Sigmoid colon (tissue), 7 donors: ENCODE data around the gene RNF169. TPM values are rescaled to one million over a fixed set of nuclear protein-coding genes. Genes with fewer than 3 reads are reported as not detected.

Source experiments
- DNase-seq: peaks from one replicate; pipeline ENCODE4 v3.0.0-alpha.2; 2019
- H3K27ac ChIP-seq, 4 donors: fragments of 200-600 bp; sonication (generic); one replicate each; pipeline ENCODE4 v1.5.1; 2016 to 2019; ENCODE audit warnings: mild to moderate bottlenecking in 1 of 4
- H3K27me3 ChIP-seq, 3 donors: fragments of 200-600 bp; sonication (generic); one replicate each; pipeline ENCODE4 v1.5.1; 2019; ENCODE audit warnings: mild to moderate bottlenecking in 1 of 3
- H3K36me3 ChIP-seq, 4 donors: fragments of 200-600 bp; sonication (generic); one replicate each; pipeline ENCODE4 v1.5.1; 2016 to 2019
- H3K4me1 ChIP-seq, 4 donors: fragments of 200-600 bp; sonication (generic); one replicate each; pipeline ENCODE4 v1.5.1; 2017 to 2019
- H3K4me3 ChIP-seq, 4 donors: fragments of 200-600 bp; sonication (generic); one replicate each; pipeline ENCODE4 v1.5.1; 2017 to 2019; ENCODE audit warnings: mild to moderate bottlenecking in 2 of 4, moderate library complexity in 1 of 4
- H3K9me3 ChIP-seq, 4 donors: fragments of 200-600 bp in 3 of 4; sonication (generic) in 3 of 4; one replicate each; pipeline versions ENCODE4 v1.5.1 to v1.6.1; 2013 to 2019
- CTCF ChIP-seq, 4 experiments: fragments of 450-650 bp in 3 of 4; fragments of 200-600 bp in 1 of 4; IDR thresholded peaks; one replicate each; pipeline ENCODE4 v1.5.1; 2016 to 2019; ENCODE audit warnings: antibody characterized with exemption in 4 of 4, mild to moderate bottlenecking in 3 of 4, moderate library complexity in 2 of 4
- EP300 ChIP-seq, 4 donors: sonication (generic); formaldehyde crosslinking; IDR thresholded peaks; one replicate each; pipeline ENCODE4 v1.6.1; 2017; ENCODE audit warnings: antibody characterized with exemption in 4 of 4
- POLR2A ChIP-seq, 2 donors: fragments of 450-650 bp; IDR thresholded peaks; one replicate each; pipeline ENCODE4 v1.6.1; 2016; ENCODE audit warnings: antibody characterized with exemption in 2 of 2, mild to moderate bottlenecking in 2 of 2, moderate library complexity in 2 of 2
- POLR2AphosphoS5 ChIP-seq, 4 donors: sonication (generic); formaldehyde crosslinking; IDR thresholded peaks; one replicate each; pipeline ENCODE4 v1.6.1; 2017; ENCODE audit warnings: antibody characterized with exemption in 4 of 4
- WGBS, 2 donors: extraction: QIAGEN DNeasy Blood & Tissue Kit; methylation state at CpG; one replicate each; pipeline ENCODE4 v1.1.7; 2013; 5-methylcytosine and 5-hydroxymethylcytosine counted together
- intact Hi-C: fragments of 100-400 bp; cut with DNase I; formaldehyde crosslinking; loops from one replicate; pipeline ENCODE4 v1.15.1; 2023
- polyA plus RNA-seq, 3 donors: library from polyadenylated mRNA; stranded (reverse); fragments of 200-250 nt; gene quantifications; one replicate each; pipeline ENCODE4 v1.2.3, GENCODE V29; 2013
- total RNA-seq, 4 donors: library from RNA; depleted of rRNA; stranded (reverse); fragments of >200 nt; gene quantifications; one replicate each; pipeline ENCODE4 v1.1.0, GENCODE V29; 2016
- donor health status: healthy with polysubstance abuse.
- donor health status: Bipolar disorder and iron deficiency.
- donor health status: healthy.

Gene RNF169
- total and polyA plus RNA-seq, 7 donors: 1.6 to 27.7 (median 20.3) TPM

DNA sequence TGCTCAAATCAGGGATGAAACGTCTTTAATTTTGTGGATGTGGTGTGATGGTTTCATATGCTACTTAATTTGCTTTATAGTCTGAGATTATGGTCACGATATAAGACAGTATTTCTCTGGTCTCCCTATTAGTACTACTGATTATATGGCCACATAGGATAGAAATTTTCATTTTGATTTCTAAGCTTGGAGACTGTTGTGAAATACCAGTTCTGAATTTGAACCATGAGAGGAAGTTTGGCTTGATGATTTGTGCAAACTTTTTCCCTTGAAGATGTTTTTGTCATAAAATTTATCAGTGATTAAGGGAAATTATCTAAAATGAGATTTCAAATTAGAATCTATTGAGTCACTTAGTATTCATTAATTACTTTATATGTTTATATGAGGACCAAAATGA lies 2.7 kb downstream of the RNF169 start:
- Histone ChIP-seq H3K36me3 (no peaks in the 10 kb centered on the region), H3K27me3 (no peaks in the 10 kb centered on the region), H3K4me3 (no peak overlapping the region), H3K27ac (no peak overlapping the region), H3K4me1 (peaks cover 0 to 60% (median 56%) of the 10 kb centered on the region in 4 donors), H3K9me3 (no peaks in the 10 kb centered on the region)
- TF ChIP-seq CTCF (IDR thresholded peaks at IDR 0.05): no peak
- no peak for TF ChIP-seq EP300 (IDR thresholded peaks at IDR 0.05)
- TF ChIP-seq POLR2AphosphoS5 (IDR thresholded peaks at IDR 0.05): no peak
- no peak for TF ChIP-seq POLR2A (IDR thresholded peaks at IDR 0.05)
- DNase-seq: no peak
- WGBS, 2 donors: 86 to 88% methylated on average over 2 of the region's 2 CpGs
- intact Hi-C loops: no loop called here

- DNase-seq: no peak
- Histone ChIP-seq H3K27me3 (no peaks in the 10 kb centered on the region), H3K9me3 (no peaks in the 10 kb centered on the region), H3K4me3 (no peak overlapping the region), H3K36me3 (no peaks in the 10 kb centered on the region), H3K4me1 (peaks cover 0 to 48% (median 46%) of the 10 kb centered on the region in 4 donors), H3K27ac (no peak overlapping the region)
- TF ChIP-seq CTCF (IDR thresholded peaks at IDR 0.05): no peak
- TF ChIP-seq POLR2A (IDR thresholded peaks at IDR 0.05): no peak
- no peak for TF ChIP-seq EP300 (IDR thresholded peaks at IDR 0.05)
- TF ChIP-seq POLR2AphosphoS5 (IDR thresholded peaks at IDR 0.05): no peak
- intact Hi-C loops: no loop called here
- 76 to 82% methylated on average over 15 of the region's 15 CpGs for WGBS, 2 donors
These were observed 6.0 kb downstream of the RNF169 start for GRCh38 chr11:74754507-74755252.

DNA sequence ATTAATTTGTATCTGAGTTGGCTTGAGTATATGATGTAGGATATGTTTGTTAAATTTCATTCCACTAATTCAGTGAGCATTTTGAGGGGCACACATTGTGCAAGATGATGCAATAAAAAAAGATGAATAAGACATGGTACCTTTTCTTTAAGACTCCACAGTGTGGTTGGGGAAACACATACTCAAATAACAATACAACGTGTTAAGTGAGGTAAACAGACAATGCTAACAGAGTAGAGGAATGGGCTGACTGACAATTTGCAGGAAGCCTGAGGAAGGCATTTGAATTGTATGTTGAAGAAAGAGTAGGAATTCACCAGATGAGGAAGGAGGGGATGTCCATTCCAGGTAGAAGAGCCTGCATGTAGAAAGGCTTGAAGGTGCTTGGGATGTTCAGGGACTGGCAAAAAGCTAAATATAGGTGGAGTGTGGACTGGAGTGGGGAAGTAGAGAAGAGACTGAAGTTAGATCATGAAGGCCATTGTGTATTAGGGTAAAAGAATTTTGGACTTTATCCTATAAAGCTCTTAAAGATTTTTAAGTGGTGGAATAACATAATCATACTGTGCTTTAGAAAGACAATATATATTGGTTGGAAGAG lies 6.8 kb downstream of the RNF169 start:
- peaks cover 0 to 40% (median 39%) of the 10 kb centered on the region in 4 donors for H3K4me1 ChIP-seq
- H3K36me3 ChIP-seq: no peaks in the 10 kb centered on the region
- TF ChIP-seq CTCF (IDR thresholded peaks at IDR 0.05) (no peak), POLR2AphosphoS5 (IDR thresholded peaks at IDR 0.05) (no peak), EP300 (IDR thresholded peaks at IDR 0.05) (no peak), POLR2A (IDR thresholded peaks at IDR 0.05) (no peak)
- intact Hi-C loops: no loop called here
- no peak overlapping the region for H3K27ac ChIP-seq
- DNase-seq: no peak
- H3K9me3 ChIP-seq: no peaks in the 10 kb centered on the region
- no peak overlapping the region for H3K4me3 ChIP-seq
- H3K27me3 ChIP-seq: no peaks in the 10 kb centered on the region
- 62 to 63% methylated on average over 1 of the region's 1 CpG for WGBS, 2 donors

- TF ChIP-seq EP300 (IDR thresholded peaks at IDR 0.05) (no peak), POLR2A (IDR thresholded peaks at IDR 0.05) (no peak), CTCF (IDR thresholded peaks at IDR 0.05) (no peak), POLR2AphosphoS5 (IDR thresholded peaks at IDR 0.05) (no peak)
- WGBS, 2 donors: 81 to 83% methylated on average over 1 of the region's 1 CpG
- Histone ChIP-seq H3K4me1 (peaks cover 0 to 33% (median 31%) of the 10 kb centered on the region in 4 donors), H3K27ac (no peak overlapping the region), H3K9me3 (no peaks in the 10 kb centered on the region), H3K4me3 (no peak overlapping the region), H3K36me3 (no peaks in the 10 kb centered on the region), H3K27me3 (no peaks in the 10 kb centered on the region)
- DNase-seq: no peak
- intact Hi-C loops: no loop called here
These were observed 7.9 kb downstream of the RNF169 start for GRCh38 chr11:74756571-74756970.
